Cardiac muscle cell (in vitro differentiated cells and primary cell): Measurements from ENCODE around the gene EPG5. TPM values are rescaled to one million over a fixed set of nuclear protein-coding genes. Genes with fewer than 3 reads are reported as not detected.

Experiments
- DNase-seq, 2 donors: peaks; one replicate each; pipeline versions ENCODE4 v3.0.0 to v3.0.0-alpha.2; 2010 to 2017; ENCODE audit warnings: low read depth in 1 of 2, low spot score in 1 of 2
- H3K27ac ChIP-seq: fragments of 200-600 bp; sonication (generic); 2 replicates; pipeline ENCODE4 v1.5.1; 2016
- H3K27me3 ChIP-seq: fragments of 200-600 bp; sonication (generic); 2 replicates; pipeline ENCODE4 v1.6.0; 2016; ENCODE audit warnings: control low read depth
- H3K36me3 ChIP-seq: fragments of 200-600 bp; sonication (generic); 2 replicates; pipeline ENCODE4 v1.5.1; 2016; ENCODE audit warnings: control low read depth
- H3K4me1 ChIP-seq: fragments of 200-600 bp; sonication (generic); 2 replicates; pipeline ENCODE4 v1.8.1; 2017; ENCODE audit warnings: low read depth, mild to moderate bottlenecking, mixed run types
- H3K4me3 ChIP-seq: fragments of 200-600 bp; sonication (generic); 2 replicates; pipeline ENCODE4 v1.5.1; 2016; ENCODE audit warnings: mild to moderate bottlenecking
- H3K9me3 ChIP-seq: fragments of 200-600 bp; sonication (generic); 2 replicates; pipeline ENCODE4 v1.5.1; 2017; ENCODE audit warnings: low read depth, mild to moderate bottlenecking, control low read depth
- CTCF ChIP-seq: IDR thresholded peaks from 2 replicates; pipeline ENCODE4 v1.5.1; 2012; ENCODE audit warnings: low read depth, mild to moderate bottlenecking, low read length
- polyA plus RNA-seq: library from polyadenylated mRNA; unstranded; fragments of >200 nt; fragmentation: Nextera tagmentation; extraction: Ambion mirVana; gene quantifications from 2 replicates; pipeline ENCODE4 v1.2.1, GENCODE V29; 2016
- total RNA-seq: library from RNA; depleted of rRNA; stranded (reverse); fragments of >200 nt; gene quantifications from 2 replicates; pipeline ENCODE4 v1.2.3, GENCODE V29; 2016

Gene EPG5
- total and polyA plus RNA-seq, 2 experiments from 2014 or later = 7.5 to 17.7 TPM

GRCh38 chr18:45876161-45876560, 91.0 kb downstream of the EPG5 start:
- Histone ChIP-seq H3K27ac (no peak overlapping the region), H3K27me3 (no peaks in the 10 kb centered on the region), H3K4me1 (no peaks in the 10 kb centered on the region), H3K9me3 (no peaks in the 10 kb centered on the region), H3K4me3 (no peak overlapping the region), H3K36me3 (peaks cover 15% of the 10 kb centered on the region)
- no peak for DNase-seq
- TF ChIP-seq CTCF = no peak

DNA sequence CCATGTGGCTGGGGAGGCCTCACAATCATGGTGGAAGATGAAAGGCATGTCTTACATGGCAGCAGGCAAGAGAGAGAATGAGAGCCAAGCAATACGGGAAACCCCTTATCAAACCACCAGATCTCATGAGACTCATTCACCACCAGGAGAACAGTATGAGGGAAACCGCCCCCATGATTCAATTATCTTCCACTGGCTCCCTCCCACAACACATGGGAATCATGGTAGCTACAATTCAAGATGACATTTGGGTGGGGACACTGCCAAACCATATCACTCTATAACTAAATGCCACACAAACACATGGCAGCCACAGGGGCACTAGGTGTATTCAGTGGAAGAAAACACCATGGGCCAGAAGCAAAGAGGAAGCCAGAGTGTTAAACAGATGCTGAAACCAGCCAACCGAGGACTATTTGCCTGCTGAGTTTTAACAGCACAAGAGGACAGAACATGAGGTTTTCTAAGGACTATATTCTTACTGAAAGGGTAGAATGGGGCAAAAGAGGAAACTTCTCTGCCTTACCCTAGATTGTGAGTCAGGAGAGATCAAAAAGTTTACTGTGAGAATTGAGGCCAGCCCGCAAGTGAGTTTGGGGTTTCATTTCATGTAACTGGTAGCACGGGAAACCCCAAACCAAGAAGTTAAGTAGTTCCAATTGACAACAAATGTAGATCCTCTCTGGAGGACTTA, 92.5 kb downstream of the EPG5 start:
- DNase-seq = peak in 1 of 2 donors; percentile 16
- H3K4me3 ChIP-seq = no peak overlapping the region
- peaks cover 12% of the 10 kb centered on the region for H3K36me3 ChIP-seq
- no peaks in the 10 kb centered on the region for H3K27me3 ChIP-seq
- no peak overlapping the region for H3K27ac ChIP-seq
- no peaks in the 10 kb centered on the region for H3K4me1 ChIP-seq
- no peak for TF ChIP-seq CTCF
- H3K9me3 ChIP-seq = no peaks in the 10 kb centered on the region

- Histone ChIP-seq H3K4me3 (no peak overlapping the region), H3K27me3 (no peaks in the 10 kb centered on the region), H3K27ac (no peak overlapping the region), H3K4me1 (no peaks in the 10 kb centered on the region), H3K9me3 (no peaks in the 10 kb centered on the region), H3K36me3 (peaks cover 8% of the 10 kb centered on the region)
- DNase-seq = peak in 1 of 2 donors; percentile 12
- TF ChIP-seq CTCF = no peak
Observed at GRCh38 chr18:45871431-45872084, 95.6 kb downstream of the EPG5 start.

GRCh38 chr18:45870419-45870818, 96.7 kb downstream of the EPG5 start:
- H3K4me1 ChIP-seq = no peaks in the 10 kb centered on the region
- peaks cover 9% of the 10 kb centered on the region for H3K36me3 ChIP-seq
- DNase-seq = no peak
- no peak for TF ChIP-seq CTCF
- H3K9me3 ChIP-seq = no peaks in the 10 kb centered on the region
- H3K4me3 ChIP-seq = no peak overlapping the region
- no peaks in the 10 kb centered on the region for H3K27me3 ChIP-seq
- H3K27ac ChIP-seq = no peak overlapping the region

DNA sequence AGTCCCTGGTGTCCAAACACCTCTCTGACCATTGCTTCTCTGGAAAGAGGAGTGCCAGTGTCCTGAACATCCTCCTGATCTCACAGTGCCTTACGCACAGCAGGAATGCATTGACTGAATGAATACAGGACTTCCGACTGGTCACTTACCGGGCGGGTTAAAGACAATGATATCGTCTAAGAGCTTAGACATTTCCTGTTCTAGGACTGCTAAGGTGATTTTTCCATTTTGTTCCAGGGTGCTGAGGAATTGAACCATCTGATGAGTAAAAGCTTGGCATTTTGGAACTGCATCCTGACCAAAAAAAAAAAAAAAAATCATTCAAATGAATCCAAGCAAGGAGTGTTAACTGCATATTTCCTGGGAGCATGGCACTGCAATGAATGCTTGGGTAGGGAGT, 101.7 kb downstream of the EPG5 start:
- no peak overlapping the region for H3K4me3 ChIP-seq
- no peak overlapping the region for H3K27ac ChIP-seq
- no peaks in the 10 kb centered on the region for H3K4me1 ChIP-seq
- no peaks in the 10 kb centered on the region for H3K27me3 ChIP-seq
- no peak for DNase-seq
- no peak for TF ChIP-seq CTCF
- H3K9me3 ChIP-seq = no peaks in the 10 kb centered on the region
- H3K36me3 ChIP-seq = peaks cover 36% of the 10 kb centered on the region
